ENCODE measurements around the gene CAPN11. TPM values are rescaled to one million over a fixed set of nuclear protein-coding genes. Genes with fewer than 3 reads are reported as not detected.
A peak's percentile ranks its signal among the peaks of the same experiment; 100 is the strongest.

The CAPN11 gene
- total and polyA plus RNA-seq, 9 of the 15 experiments (the other 6 are each of a cell fraction or from before 2014, with no cell fraction given): 0.03 to 0.61 (median 0.17) TPM; not detected in 1

GRCh38 chr6:44138717-44139350 lies 19.8 kb upstream of the CAPN11 start (continued):
- no peak for TF ChIP-seq NCOA2 (IDR thresholded peaks at IDR 0.05; ENCODE audit: partially characterized antibody in 2 of 2)
- TF ChIP-seq MAX (CRISPR knock-in tag; IDR thresholded peaks at IDR 0.05): no peak
- TF ChIP-seq, protein P1, sequence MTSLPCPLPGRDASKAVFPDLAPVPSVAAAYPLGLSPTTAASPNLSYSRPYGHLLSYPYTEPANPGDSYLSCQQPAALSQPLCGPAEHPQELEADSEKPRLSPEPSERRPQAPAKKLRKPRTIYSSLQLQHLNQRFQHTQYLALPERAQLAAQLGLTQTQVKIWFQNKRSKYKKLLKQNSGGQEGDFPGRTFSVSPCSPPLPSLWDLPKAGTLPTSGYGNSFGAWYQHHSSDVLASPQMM (CRISPR knock-in tag; IDR thresholded peaks at IDR 0.05): no peak
- TF ChIP-seq ZNF445 (CRISPR knock-in tag; IDR thresholded peaks at IDR 0.05; ENCODE audit: low read depth): no peak
- peak; percentile 58; the same call in 1 of the 2 replicates for TF ChIP-seq ZBTB7A (IDR thresholded peaks at IDR 0.05; ENCODE audit: borderline replicate concordance, control insufficient read depth, low read depth, low read length)
- TF ChIP-seq PRDM10 (IDR thresholded peaks at IDR 0.05; ENCODE audit: partially characterized antibody): no peak
- no peak for TF ChIP-seq ZNF584 (CRISPR knock-in tag; IDR thresholded peaks at IDR 0.05; ENCODE audit: low read depth)
- TF ChIP-seq KDM1A (IDR thresholded peaks at IDR 0.05): 0 out of 4 replicates have a peak, but pooled peaks of 1 of the 2 experiments have one; percentile 19
- no peak for TF ChIP-seq USF1 (CRISPR knock-in tag; IDR thresholded peaks at IDR 0.05)
- TF ChIP-seq YY1 (IDR thresholded peaks at IDR 0.05; ENCODE audit: borderline replicate concordance in 1 of 3, control insufficient read depth in 1 of 3, extremely low read depth in 1 of 3, insufficient read depth in 3 of 3, insufficient read length in 1 of 3, insufficient replicate concordance in 2 of 3, low read depth in 1 of 3, low read length in 2 of 3): no peak
- no peak for TF ChIP-seq MTA1 (IDR thresholded peaks at IDR 0.05; ENCODE audit: borderline replicate concordance)
- TF ChIP-seq NFIX (CRISPR knock-in tag; IDR thresholded peaks at IDR 0.05; ENCODE audit: low read depth): no peak
- no peak for TF ChIP-seq KLF13 (tag; IDR thresholded peaks at IDR 0.05; ENCODE audit: borderline replicate concordance, low read depth)
- no peak for TF ChIP-seq ZBTB11 (CRISPR knock-in tag; IDR thresholded peaks at IDR 0.05)
- 0 out of 2 replicates have a peak, but pooled peaks have one; percentile 35 for TF ChIP-seq HLTF (IDR thresholded peaks at IDR 0.05)
- no peak for TF ChIP-seq CHD2 (IDR thresholded peaks at IDR 0.05; ENCODE audit: low read depth, low read length)
- TF ChIP-seq ZBTB1 (CRISPR knock-in tag; IDR thresholded peaks at IDR 0.05; ENCODE audit: borderline replicate concordance, low read depth): no peak

Data from K562 (cell line).